Naive thymus-derived CD8-positive, alpha-beta T cell (primary cell): ENCODE measurements around the gene ZNF778. TPM values are rescaled to one million over a fixed set of nuclear protein-coding genes. Genes with fewer than 3 reads are reported as not detected.
"Not testable (repeated sequence)": the region's sequence is repeated elsewhere in the genome, so short reads cannot be mapped to it uniquely, and the experiment has no call there.

Source experiments
- ATAC-seq, 2 donors: fragments of 150-1000 bp; cut with Tn5 transposase in 1 of 2; sonication (Bioruptor Pico), chemical (Tn5 transposase) in 1 of 2; 1 replicate in 1 of 2; 2 replicates in 1 of 2; pipeline ENCODE4 v1.10.0; 2021; ENCODE audit warnings: mild to moderate bottlenecking in 2 of 2, moderate library complexity in 2 of 2
- POLR2A ChIA-PET: fragments of 350-600 bp; sonication (Branson Sonifier 250); formaldehyde crosslinking; loops from one replicate; lab custom pipeline; 2021; ENCODE audit warnings: antibody characterized with exemption; lab: Charles Lee
- DNase-seq, 10 donors: peaks; one replicate each; pipeline versions ENCODE4 v3.0.0 to v3.0.0-alpha.2; 2020 to 2022
- H3K27ac Mint-ChIP-seq, 10 donors: one replicate each; pipeline ENCODE4 v1.8.0; 2020 to 2022; ENCODE audit warnings: mild to moderate bottlenecking in 10 of 10, mixed read lengths in 10 of 10, moderate library complexity in 4 of 10, inconsistent platforms in 1 of 10
- H3K27me3 Mint-ChIP-seq, 5 donors: one replicate each; pipeline ENCODE4 v1.8.0; 2021 to 2022; ENCODE audit warnings: mixed read lengths in 5 of 5
- H3K36me3 Mint-ChIP-seq, 3 donors: one replicate each; pipeline ENCODE4 v1.8.0; 2020 to 2022; ENCODE audit warnings: mixed read lengths in 3 of 3, mild to moderate bottlenecking in 2 of 3, inconsistent platforms in 1 of 3
- H3K4me1 Mint-ChIP-seq, 4 donors: one replicate each; pipeline ENCODE4 v1.8.0; 2021 to 2022; ENCODE audit warnings: mixed read lengths in 4 of 4
- H3K4me3 Mint-ChIP-seq, 10 donors: one replicate each; pipeline ENCODE4 v1.8.0; 2020 to 2022; ENCODE audit warnings: mild to moderate bottlenecking in 10 of 10, mixed read lengths in 10 of 10, moderate library complexity in 6 of 10, inconsistent platforms in 1 of 10
- H3K9me3 Mint-ChIP-seq, 9 donors: one replicate each; pipeline ENCODE4 v1.8.0; 2020 to 2022; ENCODE audit warnings: mixed read lengths in 9 of 9, mild to moderate bottlenecking in 3 of 9, inconsistent platforms in 1 of 9, moderate library complexity in 1 of 9
- polyA plus RNA-seq, 3 donors: library from polyadenylated mRNA; unstranded; fragments of 300-500 nt; fragmentation: Illumina TruSeq; gene quantifications; one replicate each; pipeline ENCODE4 v1.2.3, GENCODE V29; 2021
- total RNA-seq, 8 experiments: library from RNA in 2 of 8; stranded (reverse) in 2 of 8; gene quantifications; one replicate each; pipeline ENCODE4 v1.2.3 and lab custom pipeline; 2021 to 2026

ZNF778 gene
- total and polyA plus RNA-seq, 5 experiments from 2014 or later = 2.0 to 11.0 (median 5.5) TPM

DNA sequence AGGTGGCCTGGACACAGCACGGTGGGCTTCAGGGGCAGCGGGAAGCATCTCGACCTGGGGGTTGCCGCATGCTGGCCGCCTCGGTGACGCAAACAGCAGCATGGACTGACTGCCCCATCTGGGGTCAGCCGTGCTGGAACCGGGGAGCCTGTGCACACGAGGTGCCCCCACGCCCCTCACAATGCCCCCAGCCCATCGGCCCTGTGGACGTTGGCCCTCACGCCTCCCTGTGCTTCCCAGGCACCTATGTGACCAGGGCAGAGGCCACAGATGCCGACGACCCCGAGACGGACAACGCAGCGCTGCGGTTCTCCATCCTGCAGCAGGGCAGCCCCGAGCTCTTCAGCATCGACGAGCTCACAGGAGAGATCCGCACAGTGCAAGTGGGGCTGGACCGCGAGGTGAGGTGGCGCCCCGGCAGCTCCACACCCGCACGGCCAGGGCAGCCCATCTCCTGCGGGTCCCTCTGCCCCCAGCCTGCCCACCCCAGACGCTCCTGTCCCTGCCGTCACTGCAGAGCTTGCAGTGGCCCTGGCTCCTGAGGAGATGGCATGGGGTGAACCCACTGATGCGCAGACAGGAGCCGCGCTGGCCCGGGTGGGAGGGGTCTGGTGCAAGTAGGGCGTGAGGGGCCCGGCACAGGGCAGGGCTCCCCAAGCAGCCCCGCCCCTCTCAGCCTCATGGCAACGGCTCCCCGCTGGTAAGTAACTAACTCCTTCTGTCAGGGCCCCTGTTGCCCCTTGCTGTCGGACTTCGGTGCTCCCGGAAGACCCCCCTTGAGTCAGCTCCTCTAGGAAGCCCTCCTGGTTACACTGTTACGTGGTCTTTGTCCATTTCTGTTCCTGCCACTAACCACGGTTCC lies 32.3 kb upstream of the ZNF778 start:
- peaks cover 0 to 2% (median 0%) of the 10 kb centered on the region in 9 donors for H3K9me3 Mint-ChIP-seq
- no peak overlapping the region for H3K4me3 Mint-ChIP-seq
- POLR2A ChIA-PET = no interaction called here
- no peaks in the 10 kb centered on the region for H3K27me3 Mint-ChIP-seq
- peak overlapping the region in 2 of 10 donors; percentile 29 to 74 for H3K27ac Mint-ChIP-seq
- ATAC-seq (peak; percentile 36 to 60), DNase-seq (peak in 5 of 10 donors; percentile 52 to 75 (median 60))
- H3K36me3 Mint-ChIP-seq = no peaks in the 10 kb centered on the region
- H3K4me1 Mint-ChIP-seq = peaks cover 4 to 12% (median 7%) of the 10 kb centered on the region in 4 donors

GRCh38 chr16:89185887-89186592 lies 31.5 kb upstream of the ZNF778 start:
- H3K9me3 Mint-ChIP-seq, ATAC-seq, H3K4me3 Mint-ChIP-seq, H3K27me3 Mint-ChIP-seq, DNase-seq, POLR2A ChIA-PET, H3K36me3 Mint-ChIP-seq: not testable (repeated sequence)
- Mint-ChIP-seq H3K27ac (peak overlapping the region in 1 of 10 donors; percentile 29), H3K4me1 (peaks cover 5 to 13% (median 8%) of the 10 kb centered on the region in 4 donors)

DNA sequence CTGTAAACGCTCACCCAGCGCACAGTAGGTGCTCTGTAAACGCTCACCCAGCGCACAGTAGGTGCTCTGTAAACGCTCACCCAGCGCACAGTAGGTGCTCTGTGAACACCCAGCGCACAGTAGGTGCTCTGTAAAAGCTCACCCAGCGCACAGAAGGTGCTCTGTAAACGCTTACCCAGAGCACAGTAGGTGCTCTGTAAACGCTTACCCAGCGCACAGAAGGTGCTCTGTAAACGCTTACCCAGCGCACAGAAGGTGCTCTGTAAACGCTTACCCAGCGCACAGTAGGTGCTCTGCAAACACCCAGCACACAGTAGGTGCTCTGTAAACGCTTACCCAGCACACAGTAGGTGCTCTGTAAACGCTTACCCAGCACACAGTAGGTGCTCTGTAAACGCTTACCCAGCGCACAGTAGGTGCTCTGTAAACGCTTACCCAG lies 30.9 kb upstream of the ZNF778 start:
- H3K4me3 Mint-ChIP-seq, ATAC-seq, H3K9me3 Mint-ChIP-seq, H3K36me3 Mint-ChIP-seq, POLR2A ChIA-PET, DNase-seq, H3K27me3 Mint-ChIP-seq: not testable (repeated sequence)
- H3K27ac Mint-ChIP-seq = peak overlapping the region in 1 of 10 donors; percentile 98
- H3K4me1 Mint-ChIP-seq = peaks cover 4 to 11% (median 7%) of the 10 kb centered on the region in 4 donors

DNA sequence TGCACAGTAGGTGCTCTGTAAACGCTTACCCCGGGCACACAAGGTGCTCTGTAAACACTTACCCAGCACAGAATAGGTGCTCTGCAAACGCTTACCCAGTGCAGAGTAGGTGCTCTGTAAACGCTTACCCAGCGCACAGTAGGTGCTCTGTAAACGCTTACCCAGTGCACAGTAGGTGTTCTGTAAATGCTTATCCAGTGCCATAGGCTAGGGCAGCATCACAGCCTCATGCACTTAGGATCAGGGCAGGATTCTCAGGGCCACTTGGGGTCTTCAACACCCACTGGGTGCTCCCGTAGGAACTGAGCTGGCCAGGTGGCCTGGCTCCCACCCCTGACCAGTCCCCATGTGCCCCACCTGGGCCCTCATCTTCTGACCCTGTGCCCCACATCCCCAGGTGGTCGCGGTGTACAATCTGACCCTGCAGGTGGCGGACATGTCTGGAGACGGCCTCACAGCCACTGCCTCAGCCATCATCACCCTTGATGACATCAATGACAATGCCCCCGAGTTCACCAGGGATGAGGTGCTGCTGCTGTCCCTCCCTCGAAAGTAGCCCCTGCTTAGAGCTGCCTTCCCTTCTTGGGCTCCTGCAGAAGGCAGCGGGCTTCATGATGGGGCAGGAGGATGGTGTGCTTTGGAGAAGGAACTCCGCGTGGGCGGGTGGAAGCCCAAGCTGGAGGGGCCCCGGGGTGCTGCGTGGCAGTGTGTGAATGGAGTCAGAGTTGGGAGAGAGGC lies 30.3 kb upstream of the ZNF778 start:
- Mint-ChIP-seq H3K4me3 (peak overlapping the region in 5 of 10 donors; percentile 23 to 74 (median 31)), H3K27me3 (no peaks in the 10 kb centered on the region), H3K4me1 (peaks cover 0 to 9% (median 6%) of the 10 kb centered on the region in 4 donors), H3K9me3 (peaks cover 0 to 2% (median 0%) of the 10 kb centered on the region in 9 donors), H3K36me3 (no peaks in the 10 kb centered on the region), H3K27ac (peak overlapping the region in 9 of 10 donors; percentile 20 to 98 (median 70))
- POLR2A ChIA-PET = no interaction called here
- ATAC-seq = peak; percentile 56 to 67
- peak in 6 of 10 donors; percentile 35 to 59 (median 56) for DNase-seq

DNA sequence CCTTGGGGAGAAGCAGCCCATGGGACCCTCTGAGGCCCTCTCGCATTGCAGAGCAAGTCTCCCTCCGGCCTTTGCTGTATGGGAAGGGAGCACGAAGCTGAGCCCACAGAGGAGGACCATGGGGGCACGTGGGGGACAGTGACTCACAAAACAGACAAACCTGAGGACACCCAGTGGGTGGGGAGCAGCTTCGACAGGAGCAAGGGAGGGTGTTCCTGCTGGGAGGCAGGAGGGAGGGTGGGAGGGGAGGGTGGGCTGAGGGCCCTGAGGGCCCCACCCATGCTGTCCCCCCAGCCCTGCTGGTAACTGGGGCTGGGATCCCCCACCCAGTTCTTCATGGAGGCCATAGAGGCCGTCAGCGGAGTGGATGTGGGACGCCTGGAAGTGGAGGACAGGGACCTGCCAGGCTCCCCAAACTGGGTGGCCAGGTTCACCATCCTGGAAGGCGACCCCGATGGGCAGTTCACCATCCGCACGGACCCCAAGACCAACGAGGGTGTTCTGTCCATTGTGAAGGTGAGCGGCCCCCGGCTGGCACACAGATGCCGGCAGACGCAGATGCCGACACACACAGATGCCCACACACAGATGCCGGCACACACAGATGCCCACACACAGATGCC lies 29.6 kb upstream of the ZNF778 start:
- H3K4me3 Mint-ChIP-seq = no peak overlapping the region
- DNase-seq = no peak

DNA sequence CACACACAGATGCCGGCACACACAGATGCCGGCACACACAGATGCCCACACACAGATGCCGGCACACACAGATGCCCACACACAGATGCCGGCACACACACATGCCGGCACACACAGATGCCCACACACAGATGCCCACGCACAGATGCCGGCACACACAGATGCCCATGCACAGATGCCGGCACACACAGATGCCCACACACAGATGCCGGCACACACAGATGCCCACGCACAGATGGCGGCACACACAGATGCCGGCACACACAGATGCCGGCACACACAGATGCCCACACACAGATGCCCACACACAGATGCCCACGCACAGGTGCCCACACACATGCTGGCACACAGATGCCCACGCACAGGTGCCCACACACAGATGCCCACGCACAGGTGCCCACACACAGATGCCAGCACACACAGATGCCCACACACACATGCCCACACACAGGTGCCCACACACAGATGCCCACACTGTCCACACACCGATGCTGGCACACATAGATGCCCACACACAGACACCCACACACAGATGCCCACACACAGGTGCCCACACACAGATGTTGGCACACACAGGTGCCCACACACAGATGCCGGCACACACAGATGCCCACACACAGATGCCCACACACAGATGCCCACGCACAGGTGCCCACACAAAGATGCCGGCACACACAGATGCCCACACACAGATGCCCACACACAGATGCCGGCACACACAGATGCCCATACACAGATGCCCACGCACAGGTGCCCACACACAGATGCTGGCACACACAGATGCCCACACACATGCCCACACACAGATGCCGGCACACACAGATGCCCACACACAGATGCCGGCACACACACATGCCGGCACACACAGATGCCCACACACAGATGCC lies 28.8 kb upstream of the ZNF778 start:
- H3K27me3 Mint-ChIP-seq, H3K4me1 Mint-ChIP-seq, DNase-seq, H3K9me3 Mint-ChIP-seq, H3K36me3 Mint-ChIP-seq, POLR2A ChIA-PET, ATAC-seq: not testable (repeated sequence)
- Mint-ChIP-seq H3K27ac (peak overlapping the region in 3 of 10 donors; percentile 44 to 55 (median 51)), H3K4me3 (peak overlapping the region in 2 of 10 donors; percentile 45 to 58)

More for the DNA sequence above, 29.6 kb upstream of the ZNF778 start:
- peak; percentile 29 to 38 for ATAC-seq
- Mint-ChIP-seq H3K27me3 (no peaks in the 10 kb centered on the region), H3K4me1 (peaks cover 0 to 5% (median 3%) of the 10 kb centered on the region in 4 donors), H3K27ac (peak overlapping the region in 7 of 10 donors; percentile 56 to 98 (median 70)), H3K9me3 (peaks cover 0 to 2% (median 0%) of the 10 kb centered on the region in 9 donors), H3K36me3 (no peaks in the 10 kb centered on the region)
- POLR2A ChIA-PET = no interaction called here

- DNase-seq = peak in 2 of 10 donors; percentile 0 to 18
- Mint-ChIP-seq H3K27me3 (no peaks in the 10 kb centered on the region), H3K9me3 (peaks cover 0 to 2% (median 0%) of the 10 kb centered on the region in 9 donors), H3K4me1 (peaks cover 0 to 5% (median 3%) of the 10 kb centered on the region in 4 donors), H3K27ac (peak overlapping the region in 4 of 10 donors; percentile 13 to 56 (median 50)), H3K36me3 (no peaks in the 10 kb centered on the region), H3K4me3 (peak overlapping the region in 2 of 10 donors; percentile 2 to 58)
- no peak for ATAC-seq
- POLR2A ChIA-PET = no interaction called here
Observed at GRCh38 chr16:89189358-89190025, 28.0 kb upstream of the ZNF778 start.

- POLR2A ChIA-PET = no interaction called here
- H3K27ac Mint-ChIP-seq = peak overlapping the region in 1 of 10 donors; percentile 51
- ATAC-seq (no peak), DNase-seq (peak in 1 of 10 donors; percentile 53)
- no peaks in the 10 kb centered on the region for H3K27me3 Mint-ChIP-seq
- H3K9me3 Mint-ChIP-seq = peaks cover 0 to 2% (median 0%) of the 10 kb centered on the region in 9 donors
- no peaks in the 10 kb centered on the region for H3K36me3 Mint-ChIP-seq
- H3K4me3 Mint-ChIP-seq = peak overlapping the region in 3 of 10 donors; percentile 10 to 44 (median 37)
- H3K4me1 Mint-ChIP-seq = peaks cover 0 to 5% (median 3%) of the 10 kb centered on the region in 4 donors
Observed at GRCh38 chr16:89190150-89190958, 27.1 kb upstream of the ZNF778 start.

GRCh38 chr16:89191033-89191900 lies 26.2 kb upstream of the ZNF778 start:
- POLR2A ChIA-PET = no interaction called here
- H3K36me3 Mint-ChIP-seq = no peaks in the 10 kb centered on the region
- peak overlapping the region in 2 of 10 donors; percentile 43 to 72 for H3K27ac Mint-ChIP-seq
- H3K27me3 Mint-ChIP-seq = no peaks in the 10 kb centered on the region
- peaks cover 0 to 2% (median 0%) of the 10 kb centered on the region in 9 donors for H3K9me3 Mint-ChIP-seq
- peaks cover 0 to 5% (median 3%) of the 10 kb centered on the region in 4 donors for H3K4me1 Mint-ChIP-seq
- peak in 2 of 10 donors; percentile 17 to 66 for DNase-seq
- peak overlapping the region in 8 of 10 donors; percentile 15 to 65 (median 40) for H3K4me3 Mint-ChIP-seq
- ATAC-seq = no peak
